Erythroblast (primary cell): ENCODE data around the gene CBR3.
"Not testable (repeated sequence)": the region's sequence is repeated elsewhere in the genome, so short reads cannot be mapped to it uniquely, and the experiment has no call there.

Experiments
- DNase-seq, 2 experiments: peaks; one replicate each; lab custom pipeline; 2025; lab: John Stamatoyannopoulos, UW
- GATA1 ChIP-seq: IDR thresholded peaks from 2 replicates; pipeline ENCODE4 v1.6.1; 2011; ENCODE audit warnings: low read depth, mild to moderate bottlenecking, control low read depth, low read length, moderate library complexity
- POLR2A ChIP-seq: IDR thresholded peaks from 2 replicates; pipeline ENCODE4 v1.6.1; 2011; ENCODE audit warnings: mild to moderate bottlenecking, low read length

The CBR3 gene

DNA sequence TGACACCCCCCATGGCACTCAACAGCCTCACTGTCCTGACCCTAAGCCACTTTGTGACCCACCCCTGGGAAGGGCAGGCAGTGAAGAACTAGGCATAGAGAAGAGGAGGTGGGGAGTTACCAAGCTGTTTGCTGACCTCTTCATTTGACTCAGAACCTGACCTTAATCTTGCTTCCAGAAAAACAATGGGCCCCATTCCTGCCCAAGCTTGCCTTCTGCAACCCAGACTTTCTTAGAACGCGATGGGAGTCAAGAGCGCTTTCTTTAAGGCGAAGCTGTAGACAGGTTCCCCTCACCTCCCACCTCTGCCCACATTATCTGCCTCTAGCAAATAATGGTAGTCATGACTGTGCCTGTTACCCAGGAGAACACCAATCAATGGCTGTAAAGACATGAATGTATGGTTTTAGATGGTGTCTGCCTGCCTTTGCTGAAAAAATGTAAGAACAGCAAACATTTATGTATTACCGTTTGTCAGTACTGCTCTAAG, 8.2 kb upstream of the CBR3 start:
- TF ChIP-seq POLR2A: no peak
- TF ChIP-seq GATA1: no peak
- no peak for DNase-seq

DNA sequence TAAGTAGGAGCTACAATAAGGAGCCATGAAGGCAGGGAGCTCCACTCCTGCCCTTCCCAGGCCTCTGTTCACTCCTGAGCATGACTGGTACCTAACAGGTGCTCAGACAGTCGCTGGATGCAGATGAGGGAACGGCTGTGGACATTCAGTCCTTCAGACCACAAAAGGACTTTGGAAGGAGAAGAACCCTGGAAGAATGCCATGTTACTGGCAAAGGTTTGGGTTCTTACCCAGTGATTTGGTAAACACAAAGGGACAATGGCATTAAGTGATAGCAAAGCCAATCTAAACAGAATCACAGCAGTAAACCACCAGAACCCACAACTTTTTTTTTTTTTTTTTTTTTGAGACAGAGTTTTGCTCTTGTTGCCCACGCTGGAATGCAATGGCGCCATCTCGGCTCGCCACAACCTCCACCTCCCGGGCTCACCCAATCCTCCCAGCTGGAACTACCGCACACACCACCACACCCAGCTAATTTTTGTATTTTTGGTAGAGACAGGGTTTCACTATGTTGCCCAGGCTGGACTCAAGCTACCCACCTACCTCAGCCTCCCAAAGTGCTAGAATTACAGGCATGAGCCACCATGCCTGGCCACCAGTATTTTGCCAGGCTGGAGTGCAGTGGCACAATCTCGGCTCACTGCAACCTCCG, 7.5 kb upstream of the CBR3 start:
- no peak for TF ChIP-seq POLR2A
- TF ChIP-seq GATA1: no peak
- DNase-seq: no peak

GRCh38 chr21:36127977-36128376, 6.9 kb upstream of the CBR3 start:
- TF ChIP-seq GATA1 (no peak), POLR2A (no peak)
- DNase-seq: no peak

- TF ChIP-seq GATA1 (no peak), POLR2A (no peak)
Observed at GRCh38 chr21:36129219-36129618, 5.7 kb upstream of the CBR3 start.

GRCh38 chr21:36130414-36130762, 4.5 kb upstream of the CBR3 start:
- DNase-seq: not testable (repeated sequence)

More at GRCh38 chr21:36129219-36129618, 5.7 kb upstream of the CBR3 start:
- no peak for DNase-seq

DNA sequence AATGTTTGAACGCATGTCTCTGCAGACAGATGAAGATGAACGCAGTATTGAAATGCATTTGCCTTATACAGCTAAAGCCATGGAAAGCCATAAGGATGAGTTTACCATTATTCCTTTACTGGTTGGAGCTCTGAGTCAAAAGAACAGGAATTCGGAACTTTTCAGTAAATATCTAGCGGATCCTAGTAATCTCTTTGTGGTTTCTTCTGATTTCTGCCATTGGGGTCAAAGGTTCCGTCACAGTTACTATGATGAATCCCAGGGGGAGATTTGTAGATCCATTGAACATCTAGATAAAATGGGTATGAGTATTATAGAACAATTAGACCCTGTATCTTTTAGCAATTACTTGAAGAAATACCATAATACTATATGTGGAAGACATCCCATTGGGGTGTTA, 4.0 kb upstream of the CBR3 start:
- not testable (repeated sequence) for DNase-seq

DNA sequence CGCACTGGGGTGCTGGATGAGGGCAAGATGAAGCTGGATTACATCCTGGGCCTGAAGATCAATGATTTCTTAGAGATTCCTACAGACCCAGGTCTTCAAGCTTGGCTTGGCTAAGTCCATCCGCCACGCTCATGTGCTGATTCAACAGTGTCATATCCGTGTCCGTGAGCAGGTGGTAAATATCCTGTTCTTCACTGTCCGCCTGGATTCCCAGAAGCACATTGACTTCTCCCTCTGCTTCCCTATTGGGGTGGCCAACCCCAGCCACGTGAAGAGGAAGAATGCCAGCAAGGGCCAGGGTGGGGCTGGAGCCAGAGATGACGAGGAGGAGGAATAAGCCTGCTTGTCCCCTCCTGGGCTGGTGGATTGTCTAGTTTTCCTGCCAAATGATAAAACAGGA, 2.2 kb upstream of the CBR3 start:
- TF ChIP-seq GATA1: no peak
- no peak for TF ChIP-seq POLR2A
- DNase-seq: no peak

DNA sequence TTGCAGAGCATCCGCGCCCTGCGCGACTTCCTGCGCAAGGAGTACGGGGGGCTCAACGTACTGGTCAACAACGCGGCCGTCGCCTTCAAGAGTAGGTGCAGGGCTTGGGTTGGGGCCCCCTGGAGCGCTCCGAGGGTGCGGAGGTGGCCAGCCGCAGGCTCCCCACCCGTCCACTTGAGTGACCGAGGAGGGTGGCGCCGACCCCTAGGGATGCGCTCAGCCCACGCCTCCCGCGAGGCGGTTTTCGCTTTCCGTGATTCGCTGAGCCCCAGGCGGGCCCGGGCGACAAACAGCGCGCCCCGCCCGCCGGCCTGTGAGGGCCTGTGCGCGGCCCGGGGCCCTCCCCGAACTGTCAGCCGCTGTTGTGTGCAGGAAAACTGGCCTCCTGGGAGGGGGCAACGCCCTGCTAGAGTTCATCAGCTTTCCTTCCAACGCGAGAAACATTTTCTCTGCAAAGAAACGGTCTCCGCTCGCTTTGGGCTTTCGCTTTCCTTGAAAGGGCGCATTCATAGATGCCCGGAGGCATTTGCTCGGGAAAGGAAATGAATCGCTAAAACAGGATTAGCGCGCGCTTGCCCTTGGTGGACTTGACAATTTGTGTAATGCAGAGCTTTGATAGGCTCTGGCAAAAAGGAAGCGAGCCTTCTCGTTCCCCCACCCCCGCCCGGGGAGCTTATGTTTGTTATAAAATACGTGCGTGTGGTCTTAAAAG, 668 bp downstream of the CBR3 start:
- TF ChIP-seq POLR2A (no peak), GATA1 (no peak)
- peak; percentile 32 to 58 for DNase-seq

DNA sequence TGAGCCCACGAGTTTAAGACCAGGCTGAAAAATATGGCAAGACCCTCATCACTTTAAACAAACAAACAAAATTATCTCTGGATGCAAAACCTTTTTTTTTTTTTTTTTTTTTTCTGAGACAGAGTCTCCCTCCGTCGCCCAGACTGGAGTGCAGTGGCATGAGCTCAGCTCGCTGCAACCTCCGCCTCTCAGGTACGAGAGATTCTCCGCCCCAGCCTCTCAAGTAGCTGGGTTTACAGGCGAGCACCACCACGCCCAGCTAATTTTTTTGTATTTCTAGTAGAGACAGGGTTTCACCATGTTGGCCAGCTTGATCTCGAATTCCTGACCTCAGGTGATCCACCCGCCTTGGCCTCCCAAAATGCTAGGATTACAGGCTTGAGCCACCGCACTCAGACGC, 4.9 kb downstream of the CBR3 start:
- not testable (repeated sequence) for DNase-seq

GRCh38 chr21:36141513-36141925, 6.6 kb downstream of the CBR3 start:
- TF ChIP-seq GATA1 (no peak), POLR2A (no peak)
- DNase-seq: peak; percentile 84 to 91

GRCh38 chr21:36144233-36144632, 9.4 kb downstream of the CBR3 start:
- DNase-seq: not testable (repeated sequence)

GRCh38 chr21:36145259-36145658, 10.4 kb downstream of the CBR3 start:
- DNase-seq: no peak
- TF ChIP-seq GATA1: no peak
- no peak for TF ChIP-seq POLR2A

DNA sequence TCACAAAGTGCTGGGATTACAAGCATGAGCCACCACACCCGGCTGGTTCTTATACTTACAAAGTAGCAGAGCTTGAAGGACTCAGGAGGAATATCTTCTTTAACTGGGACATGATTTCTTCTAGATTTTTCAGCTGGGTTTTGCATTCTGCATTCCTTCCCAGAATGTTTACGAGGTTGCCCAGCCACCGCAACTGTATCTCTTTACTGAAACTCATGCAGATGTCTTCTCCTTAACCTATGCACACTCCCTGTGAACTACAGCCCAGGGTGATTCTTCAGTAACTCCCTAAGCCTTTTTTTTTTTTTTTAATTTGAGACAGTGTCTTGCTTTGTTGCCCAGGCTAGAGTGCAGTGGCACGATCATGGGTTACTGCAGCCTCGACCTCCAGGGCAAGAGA, 13.0 kb downstream of the CBR3 start:
- TF ChIP-seq GATA1 (no peak), POLR2A (no peak)
- DNase-seq: no peak

DNA sequence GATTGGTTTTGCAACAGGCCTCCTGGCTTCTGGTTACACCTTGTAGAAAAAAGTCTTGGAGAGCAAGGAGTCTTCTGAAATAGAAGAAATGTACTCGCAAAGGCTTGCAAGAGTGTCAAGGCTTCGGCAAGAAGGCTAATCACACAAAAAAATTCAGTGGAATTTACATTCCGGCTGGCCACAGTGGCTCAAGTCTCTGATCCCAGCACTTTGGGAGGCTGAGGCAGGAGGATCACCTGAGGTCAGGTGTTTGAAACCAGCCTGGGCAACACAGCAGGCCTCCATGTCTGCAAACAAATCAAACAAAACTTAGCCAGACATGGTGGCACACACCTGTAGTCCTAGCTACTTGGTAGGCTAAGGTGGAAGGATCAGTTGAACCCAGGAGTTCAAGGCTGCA, 14.0 kb downstream of the CBR3 start:
- DNase-seq: no peak

GRCh38 chr21:36149788-36150711, 15.2 kb downstream of the CBR3 start:
- TF ChIP-seq POLR2A (no peak), GATA1 (no peak)
- no peak for DNase-seq

More for the DNA sequence above, 14.0 kb downstream of the CBR3 start:
- TF ChIP-seq GATA1 (no peak), POLR2A (no peak)
